ENCODE data around the gene KCTD18. TPM values are rescaled to one million over a fixed set of nuclear protein-coding genes. Genes with fewer than 3 reads are reported as not detected.
A peak's percentile ranks its signal among the peaks of the same experiment; 100 is the strongest.

Gene KCTD18
- total RNA-seq, 1 experiment from 2014 or later = 14.7 TPM

DNA sequence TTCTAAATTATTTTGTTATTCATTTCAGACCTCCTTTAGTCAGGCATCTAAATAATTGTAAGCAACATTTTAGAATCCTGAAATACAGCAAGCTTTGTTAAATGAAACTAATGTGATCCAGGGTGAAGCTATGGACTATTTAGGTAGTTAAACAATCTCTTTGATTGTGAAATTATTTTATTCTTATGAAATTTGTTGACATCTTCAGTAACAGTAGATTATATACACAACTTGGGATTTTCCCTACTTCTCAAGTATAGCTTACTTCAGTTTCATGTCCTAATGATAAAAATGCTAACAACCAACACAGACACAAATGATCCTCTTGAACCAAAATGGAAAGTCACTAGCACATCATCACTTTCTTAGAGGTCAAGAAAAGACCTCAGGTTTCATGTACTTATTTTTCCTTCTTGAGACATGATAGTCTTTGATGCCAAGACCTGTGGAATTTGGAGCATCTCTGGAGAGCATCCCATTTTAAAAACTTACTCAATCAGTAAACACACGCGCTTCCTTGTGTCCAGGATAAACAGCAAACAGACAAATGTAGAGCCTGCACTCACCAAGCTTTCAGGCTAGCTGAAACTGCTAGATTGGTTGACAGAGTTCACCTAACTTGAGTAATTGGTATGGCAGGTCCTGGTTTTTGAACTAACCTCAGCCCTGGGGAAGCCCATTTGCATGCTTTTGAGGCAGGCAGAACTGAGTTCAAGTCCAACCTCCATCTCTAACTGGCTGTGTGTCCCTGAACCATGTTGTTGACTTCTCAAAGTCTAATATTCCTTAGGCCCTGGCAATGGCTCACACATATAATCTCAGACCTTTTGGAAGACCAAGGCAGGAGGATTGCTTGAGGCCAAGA lies 47.8 kb downstream of the KCTD18 start:
- CTCF ChIA-PET = no interaction called here
- BruUV-seq (replicated peaks) = no TSS peak
- Histone ChIP-seq H3K4me3 (ENCODE audit: low read depth in 2 of 2, low read length in 2 of 2) (no peak overlapping the region), H3K27ac (ENCODE audit: low read length) (no peak overlapping the region), H3K27me3 (ENCODE audit: control insufficient read depth, insufficient read depth, low read length) (no peaks in the 10 kb centered on the region), H3K36me3 (ENCODE audit: control insufficient read depth, insufficient read depth, low read length) (peaks cover 51% of the 10 kb centered on the region), H3K4me1 (ENCODE audit: control insufficient read depth, insufficient read depth, low read length) (peaks cover 3% of the 10 kb centered on the region), H3K9me3 (ENCODE audit: control insufficient read depth, insufficient read depth, low read depth, low read length) (no peaks in the 10 kb centered on the region)
- ATAC-seq (no peak), DNase-seq (ENCODE audit: low read depth, low spot score) (no peak)
- in situ Hi-C loops (cut with HindIII; ENCODE audit: low pct_unique_long_range_greater_than_20kb, low sequenced_read_pairs) (no loop called here), intact Hi-C loops (cut with micrococcal nuclease; ENCODE audit: unreplicated experiment) (no loop called here)
- POLR2A ChIA-PET = interaction anchor here (0.6 kb wide), 1 partner anchor 286 kb away, joined by 3 read pairs; no protein-coding TSS in a partner anchor
- TF ChIP-seq POLR2AphosphoS5 (IDR thresholded peaks at IDR 0.05; ENCODE audit: low read depth, low read length) = no peak
- no peak for TF ChIP-seq TCF7L2 (IDR thresholded peaks at IDR 0.05; ENCODE audit: low read depth, low read length)

GRCh38 chr2:200459101-200459500 lies 50.8 kb downstream of the KCTD18 start:
- H3K9me3 ChIP-seq (ENCODE audit: control insufficient read depth, insufficient read depth, low read depth, low read length) = no peaks in the 10 kb centered on the region
- POLR2A ChIA-PET = no interaction called here
- H3K27me3 ChIP-seq (ENCODE audit: control insufficient read depth, insufficient read depth, low read length) = no peaks in the 10 kb centered on the region
- H3K4me1 ChIP-seq (ENCODE audit: control insufficient read depth, insufficient read depth, low read length) = peaks cover 9% of the 10 kb centered on the region; the same call in 1 of the 2 replicates
- DNase-seq (ENCODE audit: low read depth, low spot score) (no peak), ATAC-seq (no peak)
- H3K4me3 ChIP-seq (ENCODE audit: low read depth in 2 of 2, low read length in 2 of 2) = no peak overlapping the region
- intact Hi-C loops (cut with micrococcal nuclease; ENCODE audit: unreplicated experiment) = no loop called here
- H3K36me3 ChIP-seq (ENCODE audit: control insufficient read depth, insufficient read depth, low read length) = peaks cover 37% of the 10 kb centered on the region
- BruUV-seq (replicated peaks) = no TSS peak
- in situ Hi-C loops (cut with HindIII; ENCODE audit: low pct_unique_long_range_greater_than_20kb, low sequenced_read_pairs) = no loop called here
- no peak overlapping the region for H3K27ac ChIP-seq (ENCODE audit: low read length)
- CTCF ChIA-PET = interaction anchor here (0.6 kb wide), 1 partner anchor 488 kb away, joined by 6 read pairs; no protein-coding TSS in a partner anchor
- TF ChIP-seq REST (IDR thresholded peaks at IDR 0.05; ENCODE audit: insufficient read depth in 1 of 2, low read depth in 2 of 2, low read length in 1 of 2) = no peak
- no peak for TF ChIP-seq POLR2AphosphoS5 (IDR thresholded peaks at IDR 0.05; ENCODE audit: low read depth, low read length)
- TF ChIP-seq SIN3A (IDR thresholded peaks at IDR 0.05; ENCODE audit: borderline replicate concordance, insufficient read depth, low read depth, low read length) = no peak
- no peak for TF ChIP-seq TCF7L2 (IDR thresholded peaks at IDR 0.05; ENCODE audit: low read depth, low read length)
- TF ChIP-seq, protein P1, sequence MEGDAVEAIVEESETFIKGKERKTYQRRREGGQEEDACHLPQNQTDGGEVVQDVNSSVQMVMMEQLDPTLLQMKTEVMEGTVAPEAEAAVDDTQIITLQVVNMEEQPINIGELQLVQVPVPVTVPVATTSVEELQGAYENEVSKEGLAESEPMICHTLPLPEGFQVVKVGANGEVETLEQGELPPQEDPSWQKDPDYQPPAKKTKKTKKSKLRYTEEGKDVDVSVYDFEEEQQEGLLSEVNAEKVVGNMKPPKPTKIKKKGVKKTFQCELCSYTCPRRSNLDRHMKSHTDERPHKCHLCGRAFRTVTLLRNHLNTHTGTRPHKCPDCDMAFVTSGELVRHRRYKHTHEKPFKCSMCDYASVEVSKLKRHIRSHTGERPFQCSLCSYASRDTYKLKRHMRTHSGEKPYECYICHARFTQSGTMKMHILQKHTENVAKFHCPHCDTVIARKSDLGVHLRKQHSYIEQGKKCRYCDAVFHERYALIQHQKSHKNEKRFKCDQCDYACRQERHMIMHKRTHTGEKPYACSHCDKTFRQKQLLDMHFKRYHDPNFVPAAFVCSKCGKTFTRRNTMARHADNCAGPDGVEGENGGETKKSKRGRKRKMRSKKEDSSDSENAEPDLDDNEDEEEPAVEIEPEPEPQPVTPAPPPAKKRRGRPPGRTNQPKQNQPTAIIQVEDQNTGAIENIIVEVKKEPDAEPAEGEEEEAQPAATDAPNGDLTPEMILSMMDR (IDR thresholded peaks at IDR 0.05) = no peak

DNA sequence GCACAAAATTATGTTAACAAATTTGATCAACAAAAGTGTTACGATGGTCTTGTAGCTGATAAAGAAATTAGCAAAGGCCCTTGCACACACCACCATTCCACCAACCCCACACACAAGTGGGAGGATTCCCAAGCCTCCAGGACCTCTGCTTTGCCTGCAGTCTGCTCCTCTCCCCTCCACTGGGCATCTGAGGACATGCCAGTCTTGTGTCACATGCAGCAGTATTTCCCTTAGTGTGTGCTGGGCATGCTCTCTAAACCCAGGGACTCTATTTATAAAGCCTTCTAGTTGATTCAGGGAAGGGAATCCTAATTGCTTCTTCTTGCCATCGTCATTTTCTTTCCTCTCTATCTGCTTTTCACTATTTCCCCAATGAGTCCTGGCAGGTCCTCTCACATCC lies 53.3 kb downstream of the KCTD18 start:
- POLR2A ChIA-PET = no interaction called here
- no peak for ATAC-seq

More for the DNA sequence above, 53.3 kb downstream of the KCTD18 start:
- intact Hi-C loops (cut with micrococcal nuclease; ENCODE audit: unreplicated experiment) = no loop called here
- Histone ChIP-seq H3K4me3 (ENCODE audit: low read depth in 2 of 2, low read length in 2 of 2) (no peak overlapping the region), H3K9me3 (ENCODE audit: control insufficient read depth, insufficient read depth, low read depth, low read length) (no peaks in the 10 kb centered on the region), H3K27ac (ENCODE audit: low read length) (peak overlapping the region; percentile 48; the same call in 1 of the 2 replicates), H3K27me3 (ENCODE audit: control insufficient read depth, insufficient read depth, low read length) (no peaks in the 10 kb centered on the region), H3K4me1 (ENCODE audit: control insufficient read depth, insufficient read depth, low read length) (peaks cover 12% of the 10 kb centered on the region), H3K36me3 (ENCODE audit: control insufficient read depth, insufficient read depth, low read length) (peaks cover 29% of the 10 kb centered on the region)
- BruUV-seq (replicated peaks) = no TSS peak
- no peak for DNase-seq (ENCODE audit: low read depth, low spot score)
- in situ Hi-C loops (cut with HindIII; ENCODE audit: low pct_unique_long_range_greater_than_20kb, low sequenced_read_pairs) = no loop called here
- CTCF ChIA-PET = no interaction called here
- TF ChIP-seq POLR2AphosphoS5 (IDR thresholded peaks at IDR 0.05; ENCODE audit: low read depth, low read length) (no peak), SIN3A (IDR thresholded peaks at IDR 0.05; ENCODE audit: borderline replicate concordance, insufficient read depth, low read depth, low read length) (no peak), REST (IDR thresholded peaks at IDR 0.05; ENCODE audit: insufficient read depth in 1 of 2, low read depth in 2 of 2, low read length in 1 of 2) (no peak), TCF7L2 (IDR thresholded peaks at IDR 0.05; ENCODE audit: low read depth, low read length) (no peak)
- TF ChIP-seq, protein P1 (IDR thresholded peaks at IDR 0.05) = no peak

Measured in Panc1 (cell line).